ENCODE data around the gene CRLF3.

DNA sequence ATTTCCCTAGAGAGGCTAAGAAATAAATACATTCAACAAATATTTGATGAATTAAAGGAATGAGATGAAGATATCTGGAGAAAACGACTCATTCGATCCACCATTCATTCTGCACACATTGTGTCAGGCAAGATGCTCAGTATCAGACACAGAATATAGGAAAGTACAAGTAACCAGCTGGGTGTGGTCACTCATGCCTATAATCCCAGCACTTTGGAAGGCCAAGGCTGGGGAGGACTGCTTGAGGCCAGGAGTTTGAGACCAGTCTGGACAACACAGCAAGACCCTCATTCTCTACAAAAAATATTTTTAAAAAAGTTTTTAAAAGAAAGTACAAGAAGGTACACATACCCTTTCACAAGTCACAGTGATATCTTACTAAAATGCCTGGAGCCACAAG lies 42.3 kb downstream of the CRLF3 start:
- TF ChIP-seq, protein P1, sequence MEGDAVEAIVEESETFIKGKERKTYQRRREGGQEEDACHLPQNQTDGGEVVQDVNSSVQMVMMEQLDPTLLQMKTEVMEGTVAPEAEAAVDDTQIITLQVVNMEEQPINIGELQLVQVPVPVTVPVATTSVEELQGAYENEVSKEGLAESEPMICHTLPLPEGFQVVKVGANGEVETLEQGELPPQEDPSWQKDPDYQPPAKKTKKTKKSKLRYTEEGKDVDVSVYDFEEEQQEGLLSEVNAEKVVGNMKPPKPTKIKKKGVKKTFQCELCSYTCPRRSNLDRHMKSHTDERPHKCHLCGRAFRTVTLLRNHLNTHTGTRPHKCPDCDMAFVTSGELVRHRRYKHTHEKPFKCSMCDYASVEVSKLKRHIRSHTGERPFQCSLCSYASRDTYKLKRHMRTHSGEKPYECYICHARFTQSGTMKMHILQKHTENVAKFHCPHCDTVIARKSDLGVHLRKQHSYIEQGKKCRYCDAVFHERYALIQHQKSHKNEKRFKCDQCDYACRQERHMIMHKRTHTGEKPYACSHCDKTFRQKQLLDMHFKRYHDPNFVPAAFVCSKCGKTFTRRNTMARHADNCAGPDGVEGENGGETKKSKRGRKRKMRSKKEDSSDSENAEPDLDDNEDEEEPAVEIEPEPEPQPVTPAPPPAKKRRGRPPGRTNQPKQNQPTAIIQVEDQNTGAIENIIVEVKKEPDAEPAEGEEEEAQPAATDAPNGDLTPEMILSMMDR (IDR thresholded peaks at IDR 0.05 in 8 of 11, conservative IDR thresholded peaks at IDR 0.05 in 3 of 11), result no peak
- TF ChIP-seq POLR2AphosphoS5 (IDR thresholded peaks at IDR 0.05) (no peak), POLR2A (IDR thresholded peaks at IDR 0.05) (no peak)
